ENCODE measurements around the gene BEND6. TPM values are rescaled to one million over a fixed set of nuclear protein-coding genes. Genes with fewer than 3 reads are reported as not detected.

Gene BEND6
- polyA plus RNA-seq, 1 donor (not counting 4 experiments of a cell fraction or from before 2014, with no cell fraction given) = 1.0 TPM

GRCh38 chr6:56944661-56945060 is 10.2 kb upstream of the BEND6 start:
- Histone ChIP-seq H3K36me3 (ENCODE audit: control insufficient read depth in 2 of 2, extremely low read depth in 1 of 2, insufficient read depth in 2 of 2, low read length in 2 of 2) (no peaks in the 10 kb centered on the region), H3K9ac (ENCODE audit: control insufficient read depth, extremely low read depth, insufficient read depth, low read length) (no peak overlapping the region), H3K4me1 (ENCODE audit: control insufficient read depth, extremely low read depth, insufficient read depth, low read length) (peaks cover 10% of the 10 kb centered on the region), H3K27ac (ENCODE audit: control insufficient read depth, insufficient read depth, low read length) (no peak overlapping the region), H3K79me2 (ENCODE audit: control insufficient read depth, insufficient read depth, low read length) (no peaks in the 10 kb centered on the region), H2AFZ (ENCODE audit: control insufficient read depth, low read length) (no peak overlapping the region), H3K9me1 (ENCODE audit: control insufficient read depth, extremely low read depth, insufficient read depth, low read length) (no peaks in the 10 kb centered on the region), H3K4me2 (ENCODE audit: control insufficient read depth, extremely low read depth, insufficient read depth, low read depth, low read length) (no peak overlapping the region), H3K27me3 (ENCODE audit: control insufficient read depth, extremely low read depth, insufficient read depth, low read length) (no peaks in the 10 kb centered on the region), H3K4me3 (ENCODE audit: control insufficient read depth in 2 of 3, extremely low read depth in 1 of 3, insufficient read depth in 2 of 3, low read depth in 1 of 3, low read length in 3 of 3) (no peak overlapping the region), H4K20me1 (ENCODE audit: control insufficient read depth, extremely low read depth, insufficient read depth, low read length) (no peaks in the 10 kb centered on the region), H3K9me3 (ENCODE audit: control insufficient read depth, low read depth, low read length) (no peaks in the 10 kb centered on the region)
- TF ChIP-seq, protein P1, sequence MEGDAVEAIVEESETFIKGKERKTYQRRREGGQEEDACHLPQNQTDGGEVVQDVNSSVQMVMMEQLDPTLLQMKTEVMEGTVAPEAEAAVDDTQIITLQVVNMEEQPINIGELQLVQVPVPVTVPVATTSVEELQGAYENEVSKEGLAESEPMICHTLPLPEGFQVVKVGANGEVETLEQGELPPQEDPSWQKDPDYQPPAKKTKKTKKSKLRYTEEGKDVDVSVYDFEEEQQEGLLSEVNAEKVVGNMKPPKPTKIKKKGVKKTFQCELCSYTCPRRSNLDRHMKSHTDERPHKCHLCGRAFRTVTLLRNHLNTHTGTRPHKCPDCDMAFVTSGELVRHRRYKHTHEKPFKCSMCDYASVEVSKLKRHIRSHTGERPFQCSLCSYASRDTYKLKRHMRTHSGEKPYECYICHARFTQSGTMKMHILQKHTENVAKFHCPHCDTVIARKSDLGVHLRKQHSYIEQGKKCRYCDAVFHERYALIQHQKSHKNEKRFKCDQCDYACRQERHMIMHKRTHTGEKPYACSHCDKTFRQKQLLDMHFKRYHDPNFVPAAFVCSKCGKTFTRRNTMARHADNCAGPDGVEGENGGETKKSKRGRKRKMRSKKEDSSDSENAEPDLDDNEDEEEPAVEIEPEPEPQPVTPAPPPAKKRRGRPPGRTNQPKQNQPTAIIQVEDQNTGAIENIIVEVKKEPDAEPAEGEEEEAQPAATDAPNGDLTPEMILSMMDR (optimal IDR thresholded peaks at IDR 0.05 in 1 of 3, IDR thresholded peaks at IDR 0.05 in 1 of 3, conservative IDR thresholded peaks at IDR 0.05 in 1 of 3; ENCODE audit: extremely low read depth in 1 of 3, insufficient read depth in 2 of 3, low read length in 3 of 3) = no peak
- TF ChIP-seq EZH2 (IDR thresholded peaks at IDR 0.05; ENCODE audit: low read length) = no peak
- DNase-seq (ENCODE audit: low read depth, low spot score) = no peak
- no peak for FAIRE-seq
- dilution Hi-C loops (cut with MboI; ENCODE audit: extremely low pct_ligation_motif_present, low sequenced_read_pairs) = no loop called here

DNA sequence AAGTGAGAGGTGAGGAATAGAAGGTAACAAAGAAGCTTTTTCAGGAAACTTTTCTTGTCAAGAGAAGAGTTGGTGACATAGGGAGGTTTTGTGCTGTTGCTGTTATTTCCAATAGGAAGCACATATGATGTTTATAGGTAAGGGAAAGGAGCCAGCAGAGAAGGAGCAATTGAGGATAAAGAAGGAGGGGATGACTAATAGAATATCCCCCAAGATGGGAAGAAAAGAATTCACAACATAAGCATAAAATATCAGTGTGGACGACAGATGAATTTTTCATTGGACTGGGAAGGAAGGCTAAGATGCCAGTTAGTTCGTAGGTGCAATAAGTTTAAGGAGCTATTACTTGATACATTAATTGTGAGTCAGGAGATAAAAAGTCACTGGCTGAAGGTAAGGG is 8.5 kb upstream of the BEND6 start:
- Histone ChIP-seq H3K9me3 (ENCODE audit: control insufficient read depth, low read depth, low read length) (no peaks in the 10 kb centered on the region), H3K9me1 (ENCODE audit: control insufficient read depth, extremely low read depth, insufficient read depth, low read length) (no peaks in the 10 kb centered on the region), H3K9ac (ENCODE audit: control insufficient read depth, extremely low read depth, insufficient read depth, low read length) (no peak overlapping the region), H3K4me2 (ENCODE audit: control insufficient read depth, extremely low read depth, insufficient read depth, low read depth, low read length) (no peak overlapping the region), H3K27me3 (ENCODE audit: control insufficient read depth, extremely low read depth, insufficient read depth, low read length) (no peaks in the 10 kb centered on the region), H3K36me3 (ENCODE audit: control insufficient read depth in 2 of 2, extremely low read depth in 1 of 2, insufficient read depth in 2 of 2, low read length in 2 of 2) (no peaks in the 10 kb centered on the region), H3K4me3 (ENCODE audit: control insufficient read depth in 2 of 3, extremely low read depth in 1 of 3, insufficient read depth in 2 of 3, low read depth in 1 of 3, low read length in 3 of 3) (no peak overlapping the region), H3K4me1 (ENCODE audit: control insufficient read depth, extremely low read depth, insufficient read depth, low read length) (peaks cover 13% of the 10 kb centered on the region), H3K27ac (ENCODE audit: control insufficient read depth, insufficient read depth, low read length) (no peak overlapping the region), H3K79me2 (ENCODE audit: control insufficient read depth, insufficient read depth, low read length) (no peaks in the 10 kb centered on the region), H2AFZ (ENCODE audit: control insufficient read depth, low read length) (no peak overlapping the region), H4K20me1 (ENCODE audit: control insufficient read depth, extremely low read depth, insufficient read depth, low read length) (no peaks in the 10 kb centered on the region)
- no peak for FAIRE-seq
- no peak for DNase-seq (ENCODE audit: low read depth, low spot score)
- no peak for TF ChIP-seq EZH2 (IDR thresholded peaks at IDR 0.05; ENCODE audit: low read length)
- TF ChIP-seq, protein P1 (optimal IDR thresholded peaks at IDR 0.05 in 1 of 3, IDR thresholded peaks at IDR 0.05 in 1 of 3, conservative IDR thresholded peaks at IDR 0.05 in 1 of 3; ENCODE audit: extremely low read depth in 1 of 3, insufficient read depth in 2 of 3, low read length in 3 of 3) = no peak
- dilution Hi-C loops (cut with MboI; ENCODE audit: extremely low pct_ligation_motif_present, low sequenced_read_pairs) = no loop called here

Measured in keratinocyte (primary cell).